Measurements from ENCODE around the gene COPS4.
"Not testable (repeated sequence)": the region's sequence is repeated elsewhere in the genome, so short reads cannot be mapped to it uniquely, and the experiment has no call there.

The COPS4 gene

DNA sequence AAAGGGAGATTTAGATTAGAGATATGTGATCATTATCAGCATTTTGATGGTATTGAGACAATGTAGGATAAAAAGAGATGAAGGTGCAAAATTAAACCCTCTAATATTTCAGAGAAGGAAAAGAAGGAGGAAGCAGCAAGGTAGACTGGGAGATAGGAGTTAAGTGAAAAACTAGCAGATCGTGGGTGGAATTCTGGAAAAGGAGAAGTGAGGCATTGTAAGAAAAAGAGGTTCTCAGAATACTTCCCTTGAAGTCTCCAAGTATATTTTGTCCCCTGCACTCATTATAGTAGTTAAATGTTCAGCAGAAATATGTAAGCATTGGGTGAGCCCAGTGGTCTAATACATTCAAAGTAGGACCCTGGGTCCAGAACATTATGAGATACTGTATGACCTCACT lies 30.3 kb downstream of the COPS4 start:
- Histone ChIP-seq H3K9ac (ENCODE audit: low read length in 2 of 2) (no peak overlapping the region), H3K27me3 (ENCODE audit: control insufficient read depth in 1 of 2, insufficient read depth in 2 of 2, low read length in 2 of 2) (no peaks in the 10 kb centered on the region), H3K4me1 (ENCODE audit: control insufficient read depth, insufficient read depth, low read length) (no peaks in the 10 kb centered on the region), H3K9me3 (ENCODE audit: control insufficient read depth in 2 of 2, low read length in 2 of 2) (no peaks in the 10 kb centered on the region), H3K36me3 (ENCODE audit: control insufficient read depth in 2 of 2, insufficient read depth in 2 of 2, low read length in 2 of 2) (peaks cover 27 to 30% of the 10 kb centered on the region in 2 donors), H3K4me3 (ENCODE audit: low read length in 2 of 2) (no peak overlapping the region), H3K27ac (ENCODE audit: low read length) (no peak overlapping the region)

DNA sequence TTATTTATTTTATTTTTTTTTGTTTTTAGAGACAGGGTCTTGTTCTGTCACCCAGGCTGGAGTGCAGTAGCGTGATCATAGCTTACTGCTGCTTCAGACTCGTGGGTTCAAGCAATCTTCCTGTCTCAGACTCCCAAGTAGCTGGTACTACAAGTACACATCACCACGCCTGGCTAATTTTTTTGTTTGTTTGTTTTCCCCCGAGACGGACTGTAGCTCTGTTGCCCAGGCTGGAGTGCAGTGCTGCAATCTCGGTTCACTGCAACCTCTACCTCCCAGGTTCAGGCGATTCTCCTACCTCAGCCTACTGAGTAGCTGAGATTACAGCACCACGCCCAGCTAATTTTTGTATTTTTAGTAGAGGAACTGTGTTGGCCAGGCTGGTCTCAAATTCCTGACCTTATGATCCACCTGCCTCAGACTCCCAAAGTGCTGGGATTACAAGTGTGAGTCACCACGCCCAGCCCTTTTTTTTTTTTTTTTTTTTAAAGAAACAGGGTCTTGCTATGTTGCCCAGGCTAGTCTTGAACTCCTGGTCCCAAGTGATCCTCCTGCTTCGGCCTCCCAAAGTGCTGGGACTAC lies 32.2 kb downstream of the COPS4 start:
- no peak overlapping the region for H3K9ac ChIP-seq (ENCODE audit: low read length in 2 of 2)
- H3K4me3 ChIP-seq (ENCODE audit: low read length in 2 of 2) = no peak overlapping the region
- no peak overlapping the region for H3K27ac ChIP-seq (ENCODE audit: low read length)
- peaks cover 26 to 38% of the 10 kb centered on the region in 2 donors for H3K36me3 ChIP-seq (ENCODE audit: control insufficient read depth in 2 of 2, insufficient read depth in 2 of 2, low read length in 2 of 2)
- H3K27me3 ChIP-seq (ENCODE audit: control insufficient read depth in 1 of 2, insufficient read depth in 2 of 2, low read length in 2 of 2) = no peaks in the 10 kb centered on the region
- H3K9me3 ChIP-seq (ENCODE audit: control insufficient read depth in 2 of 2, low read length in 2 of 2) = no peaks in the 10 kb centered on the region
- H3K4me1 ChIP-seq (ENCODE audit: control insufficient read depth, insufficient read depth, low read length) = no peaks in the 10 kb centered on the region

- H3K9ac ChIP-seq (ENCODE audit: low read length in 2 of 2) = no peak overlapping the region
- H3K4me1 ChIP-seq (ENCODE audit: control insufficient read depth, insufficient read depth, low read length) = no peaks in the 10 kb centered on the region
- no peaks in the 10 kb centered on the region for H3K27me3 ChIP-seq (ENCODE audit: control insufficient read depth in 1 of 2, insufficient read depth in 2 of 2, low read length in 2 of 2)
- no peak overlapping the region for H3K27ac ChIP-seq (ENCODE audit: low read length)
- H3K9me3 ChIP-seq (ENCODE audit: control insufficient read depth in 2 of 2, low read length in 2 of 2) = no peaks in the 10 kb centered on the region
- H3K36me3 ChIP-seq (ENCODE audit: control insufficient read depth in 2 of 2, insufficient read depth in 2 of 2, low read length in 2 of 2) = peaks cover 12 to 25% of the 10 kb centered on the region in 2 donors
- no peak overlapping the region for H3K4me3 ChIP-seq (ENCODE audit: low read length in 2 of 2)
These were observed 36.1 kb downstream of the COPS4 start for GRCh38 chr4:83071116-83071515.

DNA sequence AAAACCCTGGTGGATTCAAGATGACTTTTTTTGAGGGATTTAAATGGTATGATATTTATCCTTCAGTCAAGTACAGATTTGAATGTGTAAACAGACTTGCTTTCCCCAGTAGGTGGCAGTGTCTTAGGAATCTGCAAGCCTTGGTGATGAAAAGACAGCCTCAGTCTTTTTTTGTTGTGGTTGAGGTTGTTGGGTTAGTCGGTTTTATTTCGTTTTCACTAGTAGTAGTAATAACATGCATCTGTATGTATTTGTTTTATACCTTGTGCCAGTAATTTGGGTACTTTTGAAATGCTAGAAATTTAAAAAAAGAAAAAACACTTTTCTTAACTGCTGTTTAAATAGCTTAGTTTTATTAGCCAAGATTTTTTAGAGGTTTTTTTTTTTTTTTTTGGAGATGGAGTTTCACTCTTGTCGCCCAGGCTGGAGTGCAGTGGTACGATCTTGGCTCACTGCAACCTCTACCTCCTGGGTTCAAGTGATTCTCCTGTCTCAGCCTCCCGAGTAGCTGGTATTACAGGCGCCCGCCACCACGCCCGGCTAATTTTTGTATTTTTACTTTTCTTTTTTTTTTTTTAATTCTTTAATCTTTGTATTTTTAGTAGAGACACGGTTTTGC lies 39.2 kb downstream of the COPS4 start:
- H3K9ac ChIP-seq (ENCODE audit: low read length in 2 of 2) = no peak overlapping the region
- H3K9me3 ChIP-seq (ENCODE audit: control insufficient read depth in 2 of 2, low read length in 2 of 2) = no peaks in the 10 kb centered on the region
- no peak overlapping the region for H3K27ac ChIP-seq (ENCODE audit: low read length)
- no peak overlapping the region for H3K4me3 ChIP-seq (ENCODE audit: low read length in 2 of 2)
- H3K36me3 ChIP-seq (ENCODE audit: control insufficient read depth in 2 of 2, insufficient read depth in 2 of 2, low read length in 2 of 2) = peaks cover 5 to 13% of the 10 kb centered on the region in 2 donors
- H3K27me3 ChIP-seq (ENCODE audit: control insufficient read depth in 1 of 2, insufficient read depth in 2 of 2, low read length in 2 of 2) = no peaks in the 10 kb centered on the region
- H3K4me1 ChIP-seq (ENCODE audit: control insufficient read depth, insufficient read depth, low read length) = no peaks in the 10 kb centered on the region

DNA sequence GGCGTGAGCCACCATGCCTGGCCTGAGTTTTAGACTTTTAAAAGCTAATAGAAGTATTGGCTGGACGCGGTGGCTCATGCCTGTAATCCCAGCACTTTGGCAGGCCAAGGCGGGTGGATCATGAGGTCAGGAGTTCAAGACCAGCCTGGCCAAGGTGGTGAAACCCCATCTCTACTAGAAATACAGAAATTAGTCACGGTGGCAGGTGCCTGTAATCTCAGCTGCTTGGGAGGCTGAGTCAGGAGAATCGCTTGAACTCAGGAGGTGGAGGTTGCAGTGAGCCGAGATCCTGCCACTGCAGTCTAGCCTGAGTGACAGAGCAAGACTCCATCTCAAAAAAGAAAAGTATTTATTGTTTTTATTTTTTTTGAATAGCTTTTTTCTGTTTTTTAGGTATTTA lies 39.8 kb downstream of the COPS4 start:
- H3K4me1 ChIP-seq (ENCODE audit: control insufficient read depth, insufficient read depth, low read length); H3K4me3 ChIP-seq (ENCODE audit: low read length in 2 of 2); H3K27ac ChIP-seq (ENCODE audit: low read length); H3K9me3 ChIP-seq (ENCODE audit: control insufficient read depth in 2 of 2, low read length in 2 of 2); H3K27me3 ChIP-seq (ENCODE audit: control insufficient read depth in 1 of 2, insufficient read depth in 2 of 2, low read length in 2 of 2); H3K9ac ChIP-seq (ENCODE audit: low read length in 2 of 2): not testable (repeated sequence)
- peaks cover 0 to 13% of the 10 kb centered on the region in 2 donors for H3K36me3 ChIP-seq (ENCODE audit: control insufficient read depth in 2 of 2, insufficient read depth in 2 of 2, low read length in 2 of 2)

DNA sequence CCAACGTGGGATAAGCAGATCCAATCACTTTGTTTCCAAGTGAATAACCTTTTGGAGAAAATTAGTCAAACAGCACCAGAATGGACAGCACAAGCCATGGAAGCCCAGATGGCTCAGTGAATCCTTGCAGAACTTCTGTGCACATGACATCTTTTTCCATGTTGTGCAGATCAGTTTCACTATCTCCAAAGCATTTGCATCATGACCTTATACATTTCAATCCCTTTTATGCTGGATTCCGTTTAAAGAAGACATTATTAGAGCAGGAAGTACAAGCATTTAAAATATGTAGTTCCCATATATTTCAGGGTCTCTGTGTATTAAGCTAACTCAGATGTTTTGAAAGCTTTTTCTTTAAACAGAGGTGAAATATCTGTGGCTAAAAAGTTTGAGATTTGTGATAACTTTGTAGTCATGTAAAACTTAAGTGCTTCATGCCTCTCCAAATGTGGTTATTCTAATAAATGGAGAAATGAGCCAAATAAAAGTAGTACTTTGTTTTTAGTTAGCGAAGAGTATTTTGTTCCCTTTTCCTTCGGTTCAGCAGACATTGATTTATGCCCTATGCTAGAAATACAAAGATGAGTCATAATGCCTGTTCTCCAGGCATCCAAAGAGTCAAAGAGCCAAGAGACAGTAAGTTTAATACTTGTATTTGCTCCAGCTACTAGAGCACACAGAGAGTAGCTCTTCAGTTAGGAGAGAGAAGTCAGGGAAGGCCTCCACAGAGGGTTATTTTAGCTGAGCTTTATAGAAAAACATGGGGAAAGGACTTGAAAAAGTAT lies 40.5 kb downstream of the COPS4 start:
- no peaks in the 10 kb centered on the region for H3K4me1 ChIP-seq (ENCODE audit: control insufficient read depth, insufficient read depth, low read length)
- H3K27ac ChIP-seq (ENCODE audit: low read length) = no peak overlapping the region
- peaks cover 0 to 11% of the 10 kb centered on the region in 2 donors for H3K36me3 ChIP-seq (ENCODE audit: control insufficient read depth in 2 of 2, insufficient read depth in 2 of 2, low read length in 2 of 2)
- H3K4me3 ChIP-seq (ENCODE audit: low read length in 2 of 2) = peak overlapping the region in 1 of 2 donors; percentile 54
- H3K9me3 ChIP-seq (ENCODE audit: control insufficient read depth in 2 of 2, low read length in 2 of 2) = no peaks in the 10 kb centered on the region
- H3K27me3 ChIP-seq (ENCODE audit: control insufficient read depth in 1 of 2, insufficient read depth in 2 of 2, low read length in 2 of 2) = no peaks in the 10 kb centered on the region
- H3K9ac ChIP-seq (ENCODE audit: low read length in 2 of 2) = no peak overlapping the region

- Histone ChIP-seq H3K4me1 (ENCODE audit: control insufficient read depth, insufficient read depth, low read length) (no peaks in the 10 kb centered on the region), H3K36me3 (ENCODE audit: control insufficient read depth in 2 of 2, insufficient read depth in 2 of 2, low read length in 2 of 2) (peaks cover 0 to 5% of the 10 kb centered on the region in 2 donors), H3K27me3 (ENCODE audit: control insufficient read depth in 1 of 2, insufficient read depth in 2 of 2, low read length in 2 of 2) (no peaks in the 10 kb centered on the region), H3K4me3 (ENCODE audit: low read length in 2 of 2) (no peak overlapping the region), H3K27ac (ENCODE audit: low read length) (no peak overlapping the region), H3K9ac (ENCODE audit: low read length in 2 of 2) (no peak overlapping the region), H3K9me3 (ENCODE audit: control insufficient read depth in 2 of 2, low read length in 2 of 2) (no peaks in the 10 kb centered on the region)
These were observed 45.6 kb downstream of the COPS4 start for GRCh38 chr4:83080561-83080960.

DNA sequence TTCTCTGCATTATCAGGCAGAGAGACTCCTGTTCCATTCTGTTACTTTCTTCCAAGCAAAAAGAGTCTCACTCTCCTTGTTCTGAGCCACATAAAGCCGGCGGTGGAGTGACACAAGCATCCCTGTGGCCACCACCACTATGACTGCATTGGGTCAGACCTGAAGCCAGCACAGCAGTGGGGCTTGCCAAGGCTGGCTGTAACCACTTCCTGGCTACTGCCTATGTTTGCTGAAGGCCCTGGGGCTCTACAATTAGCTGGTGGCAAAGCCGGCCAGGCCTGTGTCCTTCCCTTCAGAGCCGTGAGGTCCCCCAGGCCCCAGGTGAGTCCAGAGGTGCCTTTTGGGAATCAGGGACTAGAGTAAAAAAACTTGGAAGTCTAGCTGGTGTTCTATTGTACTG lies 47.8 kb downstream of the COPS4 start:
- no peaks in the 10 kb centered on the region for H3K27me3 ChIP-seq (ENCODE audit: control insufficient read depth in 1 of 2, insufficient read depth in 2 of 2, low read length in 2 of 2)
- no peak overlapping the region for H3K9ac ChIP-seq (ENCODE audit: low read length in 2 of 2)

DNA sequence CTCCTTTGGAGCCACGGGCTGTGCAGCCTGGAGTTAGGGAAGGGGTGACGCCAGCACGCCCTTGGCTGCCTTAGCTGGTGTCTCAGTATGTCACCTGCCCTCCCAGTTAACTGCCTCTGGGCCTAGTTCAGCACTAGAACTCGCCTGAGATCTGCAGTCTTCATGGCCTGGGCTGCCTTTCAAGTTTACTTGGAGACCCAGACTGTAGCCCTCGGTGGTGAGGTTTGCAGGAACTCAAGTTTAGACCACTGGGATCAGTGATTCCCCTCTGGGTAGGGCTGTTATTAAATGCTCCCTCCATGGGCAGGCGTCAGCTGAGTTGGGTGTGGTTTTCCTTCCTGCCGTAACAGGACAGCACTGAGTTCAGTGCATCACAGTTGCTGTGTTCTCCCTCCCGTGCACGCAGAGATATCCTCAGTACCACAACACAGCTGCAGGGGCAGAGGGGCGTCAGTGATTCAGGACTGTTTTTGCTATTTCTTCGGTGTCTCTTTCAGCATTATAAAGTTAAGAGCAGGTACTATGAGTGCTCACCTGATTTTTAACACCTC lies 49.0 kb downstream of the COPS4 start:
- H3K4me1 ChIP-seq (ENCODE audit: control insufficient read depth, insufficient read depth, low read length) = no peaks in the 10 kb centered on the region
- no peaks in the 10 kb centered on the region for H3K9me3 ChIP-seq (ENCODE audit: control insufficient read depth in 2 of 2, low read length in 2 of 2)
- H3K27me3 ChIP-seq (ENCODE audit: control insufficient read depth in 1 of 2, insufficient read depth in 2 of 2, low read length in 2 of 2) = no peaks in the 10 kb centered on the region
- no peaks in the 10 kb centered on the region for H3K36me3 ChIP-seq (ENCODE audit: control insufficient read depth in 2 of 2, insufficient read depth in 2 of 2, low read length in 2 of 2)
- no peak overlapping the region for H3K9ac ChIP-seq (ENCODE audit: low read length in 2 of 2)
- no peak overlapping the region for H3K27ac ChIP-seq (ENCODE audit: low read length)
- H3K4me3 ChIP-seq (ENCODE audit: low read length in 2 of 2) = no peak overlapping the region

More for the DNA sequence above, 47.8 kb downstream of the COPS4 start:
- H3K9me3 ChIP-seq (ENCODE audit: control insufficient read depth in 2 of 2, low read length in 2 of 2) = no peaks in the 10 kb centered on the region
- no peak overlapping the region for H3K27ac ChIP-seq (ENCODE audit: low read length)
- H3K36me3 ChIP-seq (ENCODE audit: control insufficient read depth in 2 of 2, insufficient read depth in 2 of 2, low read length in 2 of 2) = no peaks in the 10 kb centered on the region
- no peaks in the 10 kb centered on the region for H3K4me1 ChIP-seq (ENCODE audit: control insufficient read depth, insufficient read depth, low read length)
- no peak overlapping the region for H3K4me3 ChIP-seq (ENCODE audit: low read length in 2 of 2)

DNA sequence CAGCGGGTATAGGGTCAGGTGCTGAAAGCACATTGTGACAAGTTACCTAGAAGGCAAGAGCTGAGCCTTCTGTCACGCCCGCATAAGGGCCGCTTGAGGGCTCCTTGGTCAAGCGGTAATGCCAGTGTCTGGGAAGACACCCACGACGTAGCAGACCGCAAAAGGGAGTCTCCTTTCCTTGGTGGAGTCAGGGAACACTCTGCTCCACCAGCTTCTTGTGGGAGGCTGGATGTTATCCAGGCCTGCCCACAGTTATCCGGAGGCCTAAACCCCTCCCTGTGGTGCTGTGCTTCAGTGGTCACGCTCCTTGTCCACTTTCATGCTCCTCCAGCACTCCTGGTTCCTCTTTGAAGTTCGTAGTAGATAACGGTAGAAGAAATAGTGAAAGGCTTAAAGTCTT lies 50.0 kb downstream of the COPS4 start:
- H3K9me3 ChIP-seq (ENCODE audit: control insufficient read depth in 2 of 2, low read length in 2 of 2); H3K27ac ChIP-seq (ENCODE audit: low read length); H3K27me3 ChIP-seq (ENCODE audit: control insufficient read depth in 1 of 2, insufficient read depth in 2 of 2, low read length in 2 of 2); H3K36me3 ChIP-seq (ENCODE audit: control insufficient read depth in 2 of 2, insufficient read depth in 2 of 2, low read length in 2 of 2); H3K9ac ChIP-seq (ENCODE audit: low read length in 2 of 2); H3K4me1 ChIP-seq (ENCODE audit: control insufficient read depth, insufficient read depth, low read length); H3K4me3 ChIP-seq (ENCODE audit: low read length in 2 of 2): not testable (repeated sequence)
